SU-DHL-6 (cell line): ENCODE results near the gene G0S2.

ENCODE experiments used
- H2AFZ ChIP-seq: fragments of 200-600 bp; sonication (generic); 2 replicates; pipeline ENCODE4 v1.6.1; 2014; ENCODE audit warnings: low read depth, mild to moderate bottlenecking, moderate library complexity, mixed read lengths, antibody characterized with exemption, low read length; ENCODE audit not compliant: severe bottlenecking
- H3F3A ChIP-seq: fragments of 200-600 bp; shearing (Covaris generic); 2 replicates; pipeline ENCODE4 v1.6.0; 2016; ENCODE audit warnings: antibody characterized with exemption, mild to moderate bottlenecking; ENCODE audit not compliant: insufficient read depth
- H3K27ac ChIP-seq: fragments of 200-600 bp; sonication (generic); 2 replicates; pipeline ENCODE4 v1.5.1; 2016; ENCODE audit warnings: low read depth, mild to moderate bottlenecking, low read length, moderate library complexity, mixed read lengths
- H3K27me3 ChIP-seq: fragments of 200-600 bp; sonication (generic), shearing (Covaris generic); 2 replicates; pipeline ENCODE4 v1.6.0; 2014; ENCODE audit warnings: mild to moderate bottlenecking, low read length
- H3K36me3 ChIP-seq: fragments of 200-600 bp; sonication (generic); 2 replicates; pipeline ENCODE4 v1.6.1; 2014; ENCODE audit warnings: mild to moderate bottlenecking, low read length, mixed read lengths
- H3K4me2 ChIP-seq: fragments of 300-600, 200-600 bp; shearing (Covaris generic), sonication (generic); 2 replicates; pipeline ENCODE4 v1.6.0; 2014; ENCODE audit warnings: low read length, low read depth, mild to moderate bottlenecking; ENCODE audit not compliant: poor library complexity, severe bottlenecking
- H3K4me3 ChIP-seq: fragments of 200-600 bp; sonication (generic); 2 replicates; pipeline ENCODE4 v1.5.1; 2014; ENCODE audit warnings: antibody characterized with exemption, low read length, mild to moderate bottlenecking, mixed read lengths; ENCODE audit not compliant: insufficient read depth, poor library complexity, severe bottlenecking
- H3K79me2 ChIP-seq: fragments of 200-600 bp; sonication (generic); 2 replicates; pipeline ENCODE4 v1.6.1; 2014; ENCODE audit warnings: mild to moderate bottlenecking, low read length, moderate library complexity; ENCODE audit not compliant: insufficient read depth
- H3K9ac ChIP-seq: fragments of 200-600 bp; sonication (generic); 2 replicates; pipeline ENCODE4 v1.7.0; 2014; ENCODE audit warnings: mild to moderate bottlenecking, low read length
- H3K9me2 ChIP-seq: fragments of 200-600 bp; sonication (generic); replicated peaks from 2 replicates; pipeline ENCODE4 v1.6.1; 2014; ENCODE audit warnings: low read length; ENCODE audit not compliant: insufficient read depth
- H3K9me3 ChIP-seq: fragments of 200-600 bp; sonication (generic); 2 replicates; pipeline ENCODE4 v1.6.1; 2014; ENCODE audit warnings: low read length, mixed read lengths; ENCODE audit not compliant: insufficient read depth
- H4K20me1 ChIP-seq: fragments of 200-600 bp; sonication (generic); 2 replicates; pipeline ENCODE4 v1.6.1; 2014; ENCODE audit warnings: low read depth, mild to moderate bottlenecking, antibody characterized with exemption, low read length, moderate library complexity, mixed read lengths
- EZH2phosphoT487 ChIP-seq: fragments of 200-600 bp; sonication (generic), shearing (Covaris generic); conservative IDR thresholded peaks from 2 replicates; pipeline ENCODE4 v1.6.1; 2018; ENCODE audit warnings: mild to moderate bottlenecking, antibody characterized with exemption, low read length, moderate library complexity, mixed read lengths
- TF ChIP-seq, protein P1 (sequence below): fragments of 200-600 bp; sonication (generic); IDR thresholded peaks from one replicate; pipeline ENCODE4 v1.5.1; 2017; ENCODE audit warnings: antibody characterized with exemption, mild to moderate bottlenecking, low read length, moderate library complexity; ENCODE audit not compliant: insufficient read depth, poor library complexity, severe bottlenecking

G0S2 gene

DNA sequence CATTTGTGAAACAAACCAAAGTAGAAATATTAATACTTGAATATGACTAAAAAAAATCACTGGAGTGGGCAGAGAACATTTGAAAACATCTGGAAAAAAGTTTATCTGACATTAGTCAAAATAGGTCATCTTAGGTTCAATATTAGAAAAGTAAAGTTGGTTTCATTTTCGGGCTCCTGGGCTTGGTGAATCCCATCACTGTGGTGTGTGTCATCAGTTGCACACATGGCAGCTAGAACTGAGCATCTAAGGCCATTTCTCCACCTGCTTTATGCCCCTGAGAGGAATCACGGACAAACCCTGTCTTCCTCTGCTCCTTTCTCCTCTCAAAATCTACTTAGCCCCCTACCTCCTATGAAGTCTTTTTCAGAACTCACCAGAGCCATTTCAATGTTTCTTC is 34.9 kb downstream of the G0S2 start:
- H3K4me3 ChIP-seq = no peak overlapping the region
- H3K36me3 ChIP-seq = no peaks in the 10 kb centered on the region
- no peak overlapping the region for H3K27ac ChIP-seq
- no peak overlapping the region for H2AFZ ChIP-seq
- no peaks in the 10 kb centered on the region for H3K9me2 ChIP-seq
- H4K20me1 ChIP-seq = no peaks in the 10 kb centered on the region
- no peak overlapping the region for H3K4me2 ChIP-seq
- no peaks in the 10 kb centered on the region for H3K9me3 ChIP-seq
- TF ChIP-seq, protein P1, sequence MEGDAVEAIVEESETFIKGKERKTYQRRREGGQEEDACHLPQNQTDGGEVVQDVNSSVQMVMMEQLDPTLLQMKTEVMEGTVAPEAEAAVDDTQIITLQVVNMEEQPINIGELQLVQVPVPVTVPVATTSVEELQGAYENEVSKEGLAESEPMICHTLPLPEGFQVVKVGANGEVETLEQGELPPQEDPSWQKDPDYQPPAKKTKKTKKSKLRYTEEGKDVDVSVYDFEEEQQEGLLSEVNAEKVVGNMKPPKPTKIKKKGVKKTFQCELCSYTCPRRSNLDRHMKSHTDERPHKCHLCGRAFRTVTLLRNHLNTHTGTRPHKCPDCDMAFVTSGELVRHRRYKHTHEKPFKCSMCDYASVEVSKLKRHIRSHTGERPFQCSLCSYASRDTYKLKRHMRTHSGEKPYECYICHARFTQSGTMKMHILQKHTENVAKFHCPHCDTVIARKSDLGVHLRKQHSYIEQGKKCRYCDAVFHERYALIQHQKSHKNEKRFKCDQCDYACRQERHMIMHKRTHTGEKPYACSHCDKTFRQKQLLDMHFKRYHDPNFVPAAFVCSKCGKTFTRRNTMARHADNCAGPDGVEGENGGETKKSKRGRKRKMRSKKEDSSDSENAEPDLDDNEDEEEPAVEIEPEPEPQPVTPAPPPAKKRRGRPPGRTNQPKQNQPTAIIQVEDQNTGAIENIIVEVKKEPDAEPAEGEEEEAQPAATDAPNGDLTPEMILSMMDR = no peak
- TF ChIP-seq EZH2phosphoT487 = no peak
- no peak overlapping the region for H3K9ac ChIP-seq
- no peaks in the 10 kb centered on the region for H3F3A ChIP-seq
- no peaks in the 10 kb centered on the region for H3K27me3 ChIP-seq
- no peaks in the 10 kb centered on the region for H3K79me2 ChIP-seq

DNA sequence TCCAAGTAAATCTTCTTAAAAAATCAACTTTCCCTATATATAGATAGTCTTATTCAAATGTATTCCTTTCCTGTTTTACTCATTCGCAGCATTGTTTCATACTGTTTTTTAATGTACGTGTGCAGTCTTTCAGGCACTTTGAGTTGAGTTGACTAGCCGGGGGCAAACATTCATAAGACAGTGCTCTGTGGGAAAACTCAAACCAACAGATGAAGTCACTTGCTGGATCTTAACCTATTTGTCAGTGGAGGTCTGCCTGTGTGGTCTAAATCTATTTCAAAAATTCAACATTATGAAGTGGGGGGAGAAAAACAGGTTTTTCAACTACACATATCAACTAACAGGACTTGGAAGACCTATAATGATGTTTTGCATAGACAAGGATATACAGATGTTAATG is 35.6 kb downstream of the G0S2 start:
- Histone ChIP-seq H3K27me3 (no peaks in the 10 kb centered on the region), H4K20me1 (no peaks in the 10 kb centered on the region), H3K79me2 (no peaks in the 10 kb centered on the region), H3K4me3 (no peak overlapping the region), H3K9me3 (no peaks in the 10 kb centered on the region), H3K36me3 (no peaks in the 10 kb centered on the region), H3K9ac (no peak overlapping the region), H2AFZ (no peak overlapping the region), H3K4me2 (no peak overlapping the region), H3K27ac (no peak overlapping the region), H3K9me2 (no peaks in the 10 kb centered on the region), H3F3A (no peaks in the 10 kb centered on the region)
- TF ChIP-seq EZH2phosphoT487 = no peak
- TF ChIP-seq, protein P1 = no peak

DNA sequence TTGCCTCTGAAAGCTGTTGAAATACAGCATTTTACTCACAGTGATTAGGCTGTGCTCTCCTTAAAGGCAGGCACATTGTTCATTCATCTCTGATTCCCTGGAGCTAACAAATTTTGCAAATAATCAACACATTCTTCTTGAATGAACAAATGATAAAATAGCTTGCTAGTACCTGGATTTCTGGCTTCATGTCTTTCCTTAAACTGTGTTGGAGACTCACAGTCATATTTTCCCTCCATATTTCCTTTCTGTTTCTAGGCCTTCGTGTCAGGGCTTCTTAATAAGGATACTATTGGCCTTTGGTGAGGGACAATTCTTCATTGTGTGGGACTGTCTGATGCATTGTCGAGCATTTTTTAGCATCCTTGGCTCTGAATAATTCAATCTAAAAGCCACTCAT is 39.1 kb downstream of the G0S2 start:
- Histone ChIP-seq H3K27ac (no peak overlapping the region), H3K27me3 (no peaks in the 10 kb centered on the region), H3K36me3 (no peaks in the 10 kb centered on the region), H4K20me1 (no peaks in the 10 kb centered on the region), H3K9ac (no peak overlapping the region), H3K9me3 (no peaks in the 10 kb centered on the region), H3K79me2 (no peaks in the 10 kb centered on the region), H3K4me2 (no peak overlapping the region), H3K9me2 (no peaks in the 10 kb centered on the region), H3F3A (no peaks in the 10 kb centered on the region), H2AFZ (no peak overlapping the region), H3K4me3 (no peak overlapping the region)
- no peak for TF ChIP-seq EZH2phosphoT487
- TF ChIP-seq, protein P1 = no peak
